K562 (cell line): ENCODE results near the gene MXI1. TPM values are rescaled to one million over a fixed set of nuclear protein-coding genes. Genes with fewer than 3 reads are reported as not detected.

Experiments
- ATF1 ChIP-seq, 2 experiments: fragments of 450-650 bp in 1 of 2; IDR thresholded peaks; 2 replicates each; pipeline ENCODE4 v1.6.1; 2016; ENCODE audit warnings: missing compliant biosample characterization in 1 of 2, missing genetic modification characterization in 1 of 2
- GTF3C2 ChIP-seq: IDR thresholded peaks from 3 replicates; pipeline ENCODE4 v1.6.1; 2011; ENCODE audit warnings: borderline replicate concordance, mild to moderate bottlenecking, moderate library complexity; ENCODE audit not compliant: insufficient read length; ENCODE audit errors: extremely low read depth
- REST ChIP-seq, 2 experiments: fragments of 450-650 bp; formaldehyde crosslinking in 1 of 2; IDR thresholded peaks; 2 replicates each; pipeline versions ENCODE4 v1.4.0 to v1.6.1; 2014 to 2020; ENCODE audit warnings: mild to moderate bottlenecking in 2 of 2, borderline replicate concordance in 1 of 2, low read depth in 1 of 2
- polyA plus RNA-seq, 8 experiments: library from polyadenylated mRNA; depleted of rRNA in 4 of 8; stranded (reverse) in 5 of 8; unstranded in 3 of 8; fragments of >200 nt; fragmentation: Nextera tagmentation in 2 of 8; fragmentation: Illumina TruSeq in 1 of 8; extraction: Ambion mirVana in 2 of 8; extraction: Trizol in 1 of 8; gene quantifications; 2 replicates each; pipeline versions ENCODE4 v1.2.1 to v1.2.3, GENCODE V29; 2011 to 2014; ENCODE audit warnings: inconsistent platforms in 1 of 8, missing spikeins in 1 of 8
- total RNA-seq, 7 experiments: library from RNA; depleted of rRNA in 6 of 7; stranded (reverse); fragments of >200 nt in 6 of 7; fragmentation: Illumina TruSeq in 2 of 7; extraction: Trizol in 2 of 7; gene quantifications; 2 replicates each; pipeline versions ENCODE4 v1.2.1 to v1.2.3, GENCODE V29; 2011 to 2021; ENCODE audit warnings: low replicate concordance in 1 of 7

MXI1 gene
- total and polyA plus RNA-seq, 9 of the 15 experiments (the other 6 are each of a cell fraction or from before 2014, with no cell fraction given) = 9.1 to 23.7 (median 14.8) TPM

GRCh38 chr10:110263164-110263563, 55.8 kb downstream of the MXI1 start (continued):
- no peak for TF ChIP-seq REST (IDR thresholded peaks at IDR 0.05; ENCODE audit: borderline replicate concordance)
- no peak for TF ChIP-seq REST (CRISPR knock-in tag; IDR thresholded peaks at IDR 0.05; ENCODE audit: low read depth)
- TF ChIP-seq GTF3C2 = no peak
- TF ChIP-seq ATF1 (CRISPR knock-in tag; IDR thresholded peaks at IDR 0.05) = no peak
- no peak for TF ChIP-seq ATF1 (tag; IDR thresholded peaks at IDR 0.05)
